Right kidney (tissue), 1 donor: ENCODE results near the gene ZSCAN20.
"Not testable (repeated sequence)": the region's sequence is repeated elsewhere in the genome, so short reads cannot be mapped to it uniquely, and the experiment has no call there.

ENCODE experiments used
- DNase-seq: peaks from one replicate; pipeline ENCODE4 v3.0.0-alpha.2; 2016

Gene ZSCAN20

DNA sequence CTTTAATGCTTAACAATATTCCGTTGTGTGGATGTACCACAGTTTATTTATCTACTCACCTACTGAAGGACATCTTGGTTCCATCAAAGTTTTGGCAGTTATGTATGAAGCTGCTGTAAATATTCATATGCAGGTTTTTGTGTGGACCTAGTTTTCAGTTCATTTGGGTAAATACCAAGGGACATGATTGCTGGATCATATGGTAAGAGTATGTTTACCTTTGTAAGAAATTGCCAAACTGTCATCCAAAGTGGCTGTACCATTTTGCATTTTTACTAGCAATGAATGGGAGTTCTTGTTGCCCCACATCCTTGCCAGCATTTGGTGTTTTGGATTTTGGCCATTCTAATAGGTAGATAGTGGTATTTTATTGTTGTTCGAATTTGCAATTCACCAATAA is 10.0 kb downstream of the ZSCAN20 start:
- DNase-seq = no peak

GRCh38 chr1:33488624-33489023 is 16.2 kb downstream of the ZSCAN20 start:
- DNase-seq = no peak

DNA sequence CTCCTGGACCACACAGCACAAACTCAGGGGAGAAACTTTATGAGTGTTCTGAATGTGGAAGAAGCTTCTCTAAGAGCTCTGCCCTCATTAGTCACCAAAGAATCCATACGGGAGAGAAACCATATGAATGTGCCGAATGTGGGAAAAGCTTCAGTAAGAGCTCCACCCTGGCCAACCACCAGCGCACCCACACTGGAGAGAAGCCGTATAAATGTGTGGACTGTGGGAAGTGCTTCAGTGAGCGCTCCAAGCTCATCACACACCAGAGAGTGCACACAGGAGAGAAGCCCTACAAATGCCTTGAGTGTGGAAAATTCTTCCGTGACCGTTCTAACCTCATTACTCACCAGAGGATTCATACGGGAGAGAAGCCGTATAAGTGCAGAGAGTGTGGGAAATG is 22.5 kb downstream of the ZSCAN20 start:
- no peak for DNase-seq

DNA sequence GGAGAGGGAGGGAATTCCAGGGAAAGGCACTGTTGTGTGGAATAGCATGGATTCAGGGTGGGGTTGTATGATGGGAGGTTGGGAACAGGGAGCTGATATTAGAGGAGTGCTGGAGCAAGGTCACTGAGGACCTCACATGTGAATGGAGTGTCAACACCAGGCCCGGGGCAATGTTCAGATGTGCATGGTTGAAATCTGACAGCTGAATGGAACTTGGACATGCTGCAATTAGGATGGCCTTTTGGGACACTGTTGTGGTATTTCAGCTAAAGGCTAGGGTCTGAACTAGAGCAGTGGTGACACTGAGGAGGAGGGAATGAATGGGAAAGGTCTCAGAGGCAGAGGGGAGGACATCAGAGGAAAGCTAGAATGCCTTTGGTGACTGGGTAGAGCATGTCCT is 25.0 kb downstream of the ZSCAN20 start:
- no peak for DNase-seq

DNA sequence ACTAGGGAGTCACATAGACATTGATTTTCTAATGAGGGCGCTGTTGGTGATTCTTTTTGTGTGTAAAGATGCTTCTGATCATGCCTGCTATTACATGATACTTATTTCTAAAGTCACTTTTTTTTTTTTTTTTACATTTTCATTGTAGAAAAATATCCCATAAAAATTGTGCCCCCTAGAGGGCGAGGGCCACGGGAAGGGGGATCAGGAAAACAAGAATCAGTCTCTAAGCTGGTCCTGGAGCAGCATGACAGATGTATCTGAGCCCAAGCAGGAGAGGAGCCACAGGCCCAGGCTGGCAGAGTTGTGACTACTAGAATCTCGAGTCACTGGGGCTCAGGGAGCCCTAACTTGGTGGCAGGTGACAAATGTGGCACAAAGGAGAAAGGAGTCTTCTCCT is 28.1 kb downstream of the ZSCAN20 start:
- no peak for DNase-seq

- DNase-seq = no peak
Measured at GRCh38 chr1:33501309-33501708, 28.9 kb downstream of the ZSCAN20 start.

DNA sequence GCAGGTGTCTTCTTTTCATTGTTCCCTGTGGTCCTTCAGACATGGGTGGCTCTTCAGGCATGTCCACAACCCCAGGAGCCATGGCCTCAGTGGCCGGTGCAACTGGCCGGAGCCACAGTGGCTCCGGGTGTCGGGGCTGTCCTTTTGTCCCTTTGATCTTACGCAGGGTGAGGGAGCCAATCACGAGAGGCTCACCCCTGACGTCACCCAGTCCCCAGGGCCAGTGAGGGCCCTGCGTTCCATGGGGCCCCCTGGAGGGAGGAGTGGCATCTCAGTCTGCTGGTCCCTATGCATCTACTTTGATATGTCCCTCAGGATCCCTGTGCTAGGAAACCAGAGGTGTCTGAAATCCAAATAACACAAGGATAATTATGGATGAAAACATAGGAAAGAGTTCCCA is 29.3 kb downstream of the ZSCAN20 start:
- DNase-seq = no peak

- DNase-seq = no peak
Measured at GRCh38 chr1:33502726-33503125, 30.3 kb downstream of the ZSCAN20 start.

- DNase-seq = no peak
Measured at GRCh38 chr1:33503506-33503905, 31.1 kb downstream of the ZSCAN20 start.

DNA sequence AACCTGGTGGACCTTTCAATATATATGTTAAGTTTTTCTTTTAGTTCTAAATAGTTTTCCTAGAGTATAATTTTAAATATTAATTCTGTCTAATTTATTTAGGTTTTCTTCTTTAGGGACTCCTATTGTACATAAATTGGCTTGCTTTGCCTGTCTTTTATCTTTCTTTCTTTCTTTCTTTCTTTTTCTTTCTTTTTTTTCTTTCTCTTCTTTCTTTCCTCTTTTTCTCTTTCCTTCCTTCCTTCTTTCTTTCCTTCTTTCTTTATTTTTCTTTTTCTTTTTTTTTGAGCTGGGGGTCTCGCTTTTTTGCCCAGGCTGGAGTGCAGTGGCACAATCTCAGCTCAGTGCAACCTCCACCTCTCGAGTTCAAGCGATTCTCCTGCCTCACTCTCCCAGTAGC is 35.2 kb downstream of the ZSCAN20 start:
- DNase-seq = no peak

- no peak for DNase-seq
Measured at GRCh38 chr1:33508151-33508550, 35.7 kb downstream of the ZSCAN20 start.

- DNase-seq = not testable (repeated sequence)
Measured at GRCh38 chr1:33509276-33509675, 36.8 kb downstream of the ZSCAN20 start.

GRCh38 chr1:33512226-33513011 is 40.0 kb downstream of the ZSCAN20 start:
- DNase-seq = no peak

DNA sequence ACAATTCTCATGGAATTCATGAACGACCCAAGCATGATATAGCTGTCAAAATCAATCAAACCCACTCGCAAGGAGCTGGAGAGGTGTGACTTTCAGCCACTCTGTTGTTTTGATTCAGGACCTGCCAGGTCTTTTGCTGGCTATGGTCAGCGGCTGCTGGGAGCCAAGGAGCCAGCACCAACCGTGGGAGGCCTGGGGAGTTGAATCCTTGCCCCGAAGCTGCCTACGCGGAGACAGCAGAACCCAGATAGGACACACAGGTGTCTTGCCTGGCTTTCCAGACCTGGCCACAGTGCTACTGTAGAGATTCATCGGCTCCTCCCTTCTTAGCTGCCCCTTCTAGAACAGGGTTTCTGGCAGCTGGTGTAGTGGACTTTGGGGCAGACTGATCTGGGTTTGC is 42.7 kb downstream of the ZSCAN20 start:
- no peak for DNase-seq

DNA sequence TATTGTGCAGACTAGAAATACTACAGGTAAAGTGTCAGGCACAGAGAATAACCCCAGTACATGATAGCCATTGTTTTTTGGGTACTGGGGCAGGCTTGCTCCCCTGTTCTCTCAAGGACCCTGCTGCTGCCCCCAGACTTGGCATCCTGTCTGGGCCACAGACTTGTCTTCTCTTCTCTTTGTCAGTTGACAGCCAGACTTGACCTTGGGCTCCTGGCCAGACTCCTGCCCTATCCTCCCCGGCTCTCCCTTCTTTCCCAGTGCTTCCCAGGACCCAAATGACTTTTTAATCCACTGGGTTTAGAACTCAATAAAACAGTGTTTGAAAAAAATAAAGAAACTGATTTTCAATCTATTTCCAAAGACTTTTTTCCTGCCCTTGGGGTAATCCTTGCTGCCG is 43.2 kb downstream of the ZSCAN20 start:
- DNase-seq = no peak

- DNase-seq = no peak
Measured at GRCh38 chr1:33516428-33516827, 44.0 kb downstream of the ZSCAN20 start.

- no peak for DNase-seq
Measured at GRCh38 chr1:33516891-33517567, 44.6 kb downstream of the ZSCAN20 start.

GRCh38 chr1:33517596-33518250 is 45.3 kb downstream of the ZSCAN20 start:
- DNase-seq = no peak

- DNase-seq = no peak
Measured at GRCh38 chr1:33519240-33519884, 46.9 kb downstream of the ZSCAN20 start.

DNA sequence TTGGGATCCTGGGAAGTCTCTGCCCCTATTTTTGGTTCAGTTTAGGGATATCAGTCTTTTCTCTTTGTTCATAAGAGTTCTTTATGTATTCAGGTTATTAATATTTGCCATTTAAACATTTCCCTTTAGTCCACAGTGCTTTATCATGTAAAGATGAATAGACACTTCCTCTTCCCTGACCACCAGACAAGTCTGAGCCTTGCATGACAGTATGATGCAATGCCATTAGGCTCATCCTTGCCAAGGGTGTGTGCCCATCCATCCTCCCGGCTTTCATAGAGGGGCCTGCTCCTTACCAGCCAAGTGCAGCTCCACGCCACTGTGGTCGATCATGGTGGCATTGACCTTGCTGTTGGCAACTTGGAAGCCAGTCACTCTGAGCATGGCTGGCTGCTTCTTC is 52.1 kb downstream of the ZSCAN20 start:
- no peak for DNase-seq

GRCh38 chr1:33527934-33528333 is 55.5 kb downstream of the ZSCAN20 start:
- DNase-seq = no peak

DNA sequence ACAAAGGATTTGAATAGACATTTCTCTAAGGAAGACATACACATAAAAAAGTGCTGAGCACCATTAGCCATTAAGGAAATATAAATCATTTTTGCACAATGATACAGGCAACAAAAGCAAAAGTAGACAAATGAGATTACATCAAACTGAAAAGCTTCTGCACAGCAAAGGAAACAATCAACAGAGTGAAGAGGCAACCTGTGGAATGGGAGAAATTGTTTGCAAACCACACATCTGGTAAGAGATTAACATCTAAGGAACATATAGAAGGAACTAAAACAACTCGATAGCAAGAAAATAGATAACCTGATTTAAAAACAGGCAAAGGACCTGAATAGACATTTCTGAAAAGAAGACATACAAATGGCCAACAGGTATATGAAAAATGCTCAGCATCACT is 57.5 kb downstream of the ZSCAN20 start:
- DNase-seq = no peak

DNA sequence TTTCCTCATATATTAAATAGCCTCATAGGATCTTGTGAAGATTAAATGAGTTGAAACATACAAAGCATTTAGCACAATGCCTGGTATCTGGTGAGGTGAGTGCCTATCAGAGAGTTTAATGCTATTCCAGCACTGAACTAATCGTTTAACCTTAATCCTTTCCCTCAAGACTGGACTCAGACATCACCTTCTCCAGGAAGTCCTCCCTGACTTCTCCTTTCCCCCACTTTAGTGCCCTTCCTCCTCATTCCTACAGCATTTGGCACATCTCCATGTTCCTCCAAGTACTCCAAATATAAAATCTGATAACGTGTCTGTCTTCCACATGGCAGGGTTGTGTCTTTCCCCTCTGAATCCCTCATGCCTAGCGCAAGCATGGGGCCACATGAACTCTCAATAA is 59.8 kb downstream of the ZSCAN20 start:
- DNase-seq = no peak
